ACHN (cell line): ENCODE data around the gene RAMP1.

ENCODE experiments used
- DNase-seq: peaks from one replicate; pipeline ENCODE4 v3.0.0-alpha.2; 2015
- in situ Hi-C: cut with HindIII; loops from 2 replicates; pipeline ENCODE4 v1.10.0; 2017; ENCODE audit warnings: low sequenced_read_pairs, low pct_ligation_motif_present, low pct_unique_long_range_greater_than_20kb

Gene RAMP1

DNA sequence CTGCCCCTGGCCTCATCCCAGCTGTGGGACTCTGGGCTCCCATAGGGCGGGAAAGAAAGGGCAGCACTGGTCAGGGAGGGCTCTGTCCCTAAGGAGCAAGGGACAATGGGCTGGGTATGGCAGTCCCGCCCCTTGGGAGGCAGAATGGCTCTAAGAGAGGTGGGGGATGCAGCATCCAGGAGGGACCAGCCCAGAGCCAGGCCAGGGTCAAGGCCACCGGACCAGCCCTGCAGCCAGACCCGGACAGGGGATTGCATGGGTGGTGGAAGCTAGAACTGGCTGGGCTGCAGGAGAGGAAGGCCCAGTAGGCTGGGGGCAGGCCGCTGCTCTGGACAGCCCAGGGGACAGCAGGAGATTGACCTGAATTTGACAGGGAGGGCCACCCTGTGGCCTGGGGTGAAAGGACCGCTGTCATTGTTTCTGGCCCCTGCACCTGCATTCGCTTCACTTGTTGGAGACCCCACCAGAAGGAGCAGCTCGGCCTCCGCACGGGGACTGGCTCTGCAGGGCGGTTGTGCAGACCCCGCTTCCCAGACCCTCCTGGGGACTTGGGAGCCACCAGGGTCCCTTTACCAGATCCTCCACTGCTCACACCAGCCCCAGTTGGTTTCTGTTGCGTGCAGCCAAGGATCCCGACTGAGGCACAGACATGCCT, 14.6 kb downstream of the RAMP1 start:
- in situ Hi-C loops = no loop called here
- DNase-seq = no peak

DNA sequence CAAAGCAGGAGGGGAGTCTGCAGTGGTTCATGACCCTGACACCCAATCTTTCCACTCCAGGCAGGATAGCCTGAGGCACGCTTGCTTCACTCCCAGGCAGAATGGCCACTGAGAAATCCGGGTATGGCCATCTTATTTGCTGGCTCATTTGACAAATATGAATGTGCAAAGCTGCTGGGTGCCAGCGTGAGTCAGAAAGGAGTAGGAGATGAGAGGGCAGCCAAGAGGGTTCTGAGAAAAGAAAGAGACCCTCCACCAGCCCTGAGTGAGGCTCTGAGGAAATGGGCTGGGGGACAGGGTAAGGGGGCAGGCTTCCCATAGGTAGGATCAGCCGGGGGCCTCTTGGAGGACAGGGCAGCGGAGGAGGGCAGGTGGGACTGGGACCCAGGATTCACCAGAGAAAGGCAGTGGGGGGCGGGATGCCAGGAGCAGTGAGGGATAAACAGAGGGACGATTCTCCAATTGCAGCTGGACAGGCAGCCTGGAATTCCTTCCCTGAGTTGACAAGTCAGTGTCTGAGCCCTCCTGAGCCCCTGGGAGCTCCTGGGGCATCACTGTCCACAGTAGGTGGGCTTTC, 15.2 kb downstream of the RAMP1 start:
- in situ Hi-C loops = no loop called here
- peak; percentile 67 for DNase-seq

DNA sequence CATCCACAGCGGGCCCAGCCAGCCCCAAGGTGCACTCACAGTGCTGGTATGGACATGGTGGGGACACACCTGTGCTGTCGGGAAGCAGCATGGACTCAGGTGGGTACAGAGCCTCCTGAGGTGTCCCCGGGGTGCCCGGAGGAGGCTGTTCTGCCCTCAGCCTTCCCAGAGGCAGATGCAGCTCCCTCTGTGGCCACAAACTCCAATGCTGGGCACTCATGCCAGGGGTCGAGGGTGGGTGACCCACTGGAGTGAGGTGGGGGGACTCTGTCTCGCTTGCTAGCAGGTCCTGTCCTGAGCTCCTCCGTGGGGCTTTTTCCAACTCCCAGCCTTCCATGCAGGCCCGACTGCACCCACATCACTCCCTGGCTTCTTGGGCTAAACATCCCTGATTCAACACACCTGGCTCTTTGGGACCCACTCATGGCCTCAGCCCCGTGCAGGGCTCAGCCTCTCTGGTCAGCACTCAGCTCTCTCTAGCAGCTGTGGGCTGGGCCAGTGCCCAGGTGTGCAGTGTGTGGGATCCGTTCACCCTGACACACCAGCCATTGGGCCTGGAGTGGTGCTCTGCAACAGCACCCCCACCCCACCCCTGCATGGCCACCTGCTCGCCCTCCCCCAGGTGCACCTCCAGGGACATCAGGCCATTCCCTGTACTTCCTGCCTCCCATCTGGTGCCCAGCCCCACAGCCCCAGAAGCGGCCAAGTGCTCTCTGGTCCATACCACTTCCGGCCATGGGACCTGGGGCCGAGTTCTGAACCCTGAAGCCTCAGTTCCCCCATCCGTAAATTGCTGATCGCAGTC, 16.0 kb downstream of the RAMP1 start:
- no peak for DNase-seq
- in situ Hi-C loops = no loop called here

DNA sequence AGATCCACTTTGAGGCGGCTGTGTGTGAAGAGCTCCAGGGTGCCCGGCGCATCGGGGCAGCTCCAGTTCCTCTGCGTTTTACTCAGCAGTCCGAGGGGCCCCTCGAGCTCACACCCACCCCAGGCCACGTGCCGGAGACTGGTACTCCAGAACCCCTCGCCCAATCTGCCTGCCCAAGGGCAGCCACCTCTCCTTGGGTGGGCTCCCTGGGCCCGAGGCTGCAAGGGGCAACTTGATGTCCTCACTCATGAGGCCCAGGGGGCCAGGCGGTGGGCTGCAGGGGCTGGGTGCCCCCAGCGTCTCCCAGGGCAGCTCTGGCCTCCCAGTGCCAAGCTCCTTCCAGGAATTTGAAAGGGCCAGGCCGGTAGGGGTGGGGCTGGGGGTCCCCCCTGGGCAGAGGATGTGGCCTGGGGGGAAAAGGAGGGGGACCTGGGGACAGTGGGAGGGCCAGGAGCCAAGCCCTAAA, 16.7 kb downstream of the RAMP1 start:
- no peak for DNase-seq
- in situ Hi-C loops = no loop called here

DNA sequence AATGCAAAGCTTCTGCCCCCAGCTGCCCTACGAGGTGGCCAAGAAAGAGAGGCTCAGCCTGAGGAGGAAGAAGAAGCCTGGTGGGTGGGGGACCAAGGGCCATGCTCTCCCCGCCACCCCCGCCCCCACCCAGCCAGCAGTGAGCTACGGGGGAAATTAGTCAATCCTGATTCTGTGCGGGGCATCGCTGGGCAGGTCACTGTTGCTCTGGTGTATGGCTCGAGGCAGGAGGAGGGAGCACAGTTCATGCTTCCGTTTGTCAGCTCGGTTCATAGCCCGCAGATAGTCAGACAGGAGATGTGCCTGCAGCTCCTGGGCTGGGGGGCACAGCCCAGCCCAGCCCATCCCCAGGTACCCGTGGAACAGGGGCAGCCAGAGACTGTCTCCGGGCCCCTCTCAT, 17.1 kb downstream of the RAMP1 start:
- DNase-seq = no peak
- in situ Hi-C loops = no loop called here

DNA sequence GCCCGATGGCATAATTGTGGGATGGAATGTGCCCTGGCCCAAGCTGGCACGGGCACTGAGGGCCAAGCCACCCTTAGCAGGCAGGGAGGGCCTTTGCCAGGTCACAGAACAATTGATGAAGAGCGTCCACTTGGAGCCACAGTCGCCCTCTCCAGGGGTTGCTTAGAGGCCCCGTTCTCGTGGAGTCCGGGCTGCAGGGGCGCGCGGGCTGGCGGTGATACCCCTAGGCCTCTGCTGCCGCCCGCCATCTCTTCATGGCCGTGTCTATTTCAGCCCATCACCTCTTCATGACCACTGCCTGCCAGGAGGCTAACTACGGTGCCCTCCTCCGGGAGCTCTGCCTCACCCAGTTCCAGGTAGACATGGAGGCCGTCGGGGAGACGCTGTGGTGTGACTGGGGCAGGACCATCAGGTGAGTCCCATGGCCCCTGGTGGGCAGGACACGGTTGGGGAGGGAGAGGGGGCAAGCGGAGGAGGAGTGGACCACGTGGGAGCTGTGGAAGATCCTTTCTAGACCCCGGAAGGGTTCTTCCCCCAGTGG, 17.6 kb downstream of the RAMP1 start:
- no peak for DNase-seq
- in situ Hi-C loops = no loop called here

DNA sequence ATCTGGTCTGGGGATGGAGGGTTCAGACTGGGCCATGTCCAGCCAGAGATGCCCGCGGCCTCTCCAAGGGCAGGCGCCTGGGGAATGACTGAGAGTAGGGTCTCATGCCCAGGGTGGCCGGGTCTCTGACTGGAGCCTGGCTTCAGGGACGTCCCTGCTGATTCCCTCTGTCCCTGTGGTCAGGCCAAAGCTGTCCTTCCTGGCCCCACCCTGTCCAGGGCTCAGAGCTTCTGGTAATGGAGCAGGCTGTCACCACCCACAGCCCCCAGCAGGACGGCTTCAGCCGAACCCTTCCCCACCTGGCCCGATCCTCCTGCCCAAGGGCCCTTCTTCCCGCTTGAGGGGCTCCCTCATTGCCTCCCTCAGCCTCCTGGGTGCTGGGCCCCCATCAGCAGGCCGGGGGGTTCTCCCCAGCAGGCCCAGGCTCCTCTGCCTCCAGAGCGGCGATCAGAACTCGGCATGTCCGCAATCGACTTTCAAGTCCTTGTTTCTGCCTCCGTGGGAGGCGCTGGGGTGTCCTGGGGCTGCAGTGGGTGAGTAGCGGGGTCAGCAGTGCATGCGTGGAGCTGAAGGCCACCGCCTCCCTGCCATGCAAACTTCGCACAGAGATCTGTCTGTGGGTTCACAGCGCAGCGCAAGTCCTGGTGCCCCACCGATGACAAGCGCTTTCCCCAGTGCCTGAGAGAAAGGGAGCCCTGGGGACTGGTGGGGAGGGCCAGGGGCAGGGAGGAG, 18.3 kb downstream of the RAMP1 start:
- DNase-seq = no peak
- in situ Hi-C loops = no loop called here

DNA sequence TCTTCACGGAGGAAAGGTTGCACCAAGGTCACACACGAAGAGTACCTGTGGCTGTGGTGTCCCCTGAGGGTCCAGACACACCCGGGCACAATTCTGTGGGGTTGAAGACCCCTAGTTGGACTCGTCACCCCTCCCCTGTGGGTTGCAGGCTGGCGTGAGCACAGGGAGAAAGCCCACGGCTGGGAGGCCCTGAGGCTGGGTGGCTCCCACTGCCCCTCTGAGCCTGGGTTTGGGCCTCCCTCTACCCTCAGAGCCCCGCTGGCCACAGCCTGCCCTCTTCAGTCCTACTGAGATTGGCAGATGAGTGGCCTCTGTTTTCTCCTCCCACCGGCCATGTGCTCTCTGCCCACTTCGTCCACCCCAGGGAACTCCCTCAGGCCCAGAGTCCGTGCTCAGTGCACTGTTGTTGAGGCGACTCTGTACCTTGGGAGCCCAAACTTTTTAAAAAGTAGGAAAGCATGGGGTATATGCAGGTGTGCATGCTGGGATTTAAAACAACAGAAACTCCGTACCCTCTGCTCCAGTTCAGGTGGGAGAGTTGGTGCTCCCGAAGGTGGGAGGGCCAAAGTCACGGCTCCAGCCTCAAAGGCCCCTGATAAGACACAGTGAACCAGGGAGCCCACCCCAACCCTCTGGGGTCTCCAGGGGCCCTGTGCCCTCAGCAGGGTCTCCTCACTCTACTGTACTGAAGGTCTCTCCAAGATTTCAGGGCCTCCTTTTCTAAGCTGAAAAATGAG, 19.1 kb downstream of the RAMP1 start:
- no peak for DNase-seq
- in situ Hi-C loops = no loop called here

DNA sequence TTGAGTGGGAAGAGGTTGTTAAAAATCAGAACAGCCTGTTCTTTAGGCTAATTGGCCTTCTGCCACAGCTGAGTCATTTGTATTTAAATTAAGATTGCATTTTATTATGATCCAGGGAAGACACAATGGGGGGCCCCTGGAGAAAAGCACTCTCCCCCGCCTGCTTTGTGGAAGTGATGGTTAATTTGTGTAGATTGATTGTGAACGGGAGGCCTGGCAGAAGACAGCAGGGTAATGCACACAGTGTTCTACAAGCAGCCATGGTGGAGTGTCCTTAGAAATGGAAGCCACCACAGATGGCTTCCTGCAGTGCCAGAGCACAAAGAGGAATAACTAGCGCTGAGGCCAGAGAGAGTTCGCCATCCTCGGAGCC, 19.6 kb downstream of the RAMP1 start:
- in situ Hi-C loops = no loop called here
- DNase-seq = no peak

DNA sequence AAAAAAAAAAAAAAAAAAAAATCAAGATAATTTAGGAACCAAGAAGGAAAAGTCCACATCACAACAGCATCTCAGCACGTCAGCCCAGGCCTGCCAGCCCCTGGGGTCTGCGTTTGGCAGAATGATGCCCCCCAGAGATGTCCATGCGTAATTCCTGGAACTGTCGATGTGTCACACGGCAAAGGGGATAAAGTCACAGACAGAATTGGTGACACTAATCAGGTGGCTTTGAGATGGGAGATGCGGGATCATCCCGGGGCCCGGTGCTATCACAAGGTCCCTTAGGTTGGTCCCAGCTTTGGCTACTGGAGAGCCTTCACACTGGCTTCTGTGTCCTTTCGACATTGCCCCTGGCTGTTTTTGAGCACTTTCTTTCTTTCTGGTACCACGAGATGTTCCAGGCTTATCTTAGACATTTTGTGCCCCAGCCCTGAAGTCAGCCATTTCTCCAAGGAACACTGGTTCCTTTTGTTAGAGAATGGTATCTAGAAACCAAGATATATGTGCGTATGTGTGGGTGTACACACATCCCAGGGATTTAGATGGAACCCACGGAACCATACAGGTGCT, 20.7 kb downstream of the RAMP1 start:
- in situ Hi-C loops = no loop called here
- DNase-seq = no peak

DNA sequence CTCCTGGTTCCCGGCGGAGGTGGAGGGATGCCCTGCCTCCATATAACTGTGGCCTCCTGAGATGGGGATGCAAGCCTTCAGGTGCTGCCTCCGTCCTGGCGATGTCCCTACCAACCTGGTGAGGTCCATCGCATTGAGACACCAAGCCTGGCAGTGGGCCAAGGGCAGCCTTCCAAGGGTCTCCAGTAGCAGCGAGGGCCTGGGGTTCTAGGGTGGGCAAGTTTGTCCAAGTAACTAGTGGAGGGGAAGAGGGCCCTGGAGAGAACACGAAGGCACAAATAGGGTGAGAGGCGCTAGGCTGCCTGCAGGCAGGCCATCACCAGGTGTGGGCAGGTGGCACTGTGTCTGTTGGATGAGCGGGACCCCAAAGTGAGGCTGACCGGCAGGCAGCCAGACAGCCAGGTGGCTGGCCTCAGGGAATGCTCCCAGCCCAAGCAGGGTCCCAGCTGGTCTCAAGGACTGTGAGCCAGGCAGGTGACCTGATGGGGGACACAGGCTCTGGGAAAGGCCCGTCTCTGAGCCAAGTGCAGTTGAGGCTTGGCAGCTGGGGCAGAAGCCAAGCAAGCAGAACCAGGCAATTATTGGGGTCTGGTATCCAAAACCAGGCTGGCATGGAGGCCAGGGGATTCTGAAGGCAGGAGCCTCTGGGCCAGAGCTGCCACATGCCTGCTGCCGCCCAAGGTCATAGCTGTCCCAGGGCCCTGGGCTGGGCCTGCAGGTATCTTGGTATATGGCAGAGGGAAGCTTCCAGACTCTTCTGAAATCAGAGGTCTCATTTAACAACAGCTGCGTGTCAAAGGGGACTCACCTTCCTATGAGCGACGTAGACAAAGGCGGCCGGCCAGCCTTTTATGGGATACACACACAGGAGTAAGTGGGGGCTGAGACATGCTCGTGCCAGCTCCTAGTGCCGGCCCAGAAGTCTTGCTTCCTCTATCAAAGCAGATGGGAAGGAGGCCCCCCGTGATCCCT, 23.4 kb downstream of the RAMP1 start:
- in situ Hi-C loops = no loop called here
- DNase-seq = no peak

DNA sequence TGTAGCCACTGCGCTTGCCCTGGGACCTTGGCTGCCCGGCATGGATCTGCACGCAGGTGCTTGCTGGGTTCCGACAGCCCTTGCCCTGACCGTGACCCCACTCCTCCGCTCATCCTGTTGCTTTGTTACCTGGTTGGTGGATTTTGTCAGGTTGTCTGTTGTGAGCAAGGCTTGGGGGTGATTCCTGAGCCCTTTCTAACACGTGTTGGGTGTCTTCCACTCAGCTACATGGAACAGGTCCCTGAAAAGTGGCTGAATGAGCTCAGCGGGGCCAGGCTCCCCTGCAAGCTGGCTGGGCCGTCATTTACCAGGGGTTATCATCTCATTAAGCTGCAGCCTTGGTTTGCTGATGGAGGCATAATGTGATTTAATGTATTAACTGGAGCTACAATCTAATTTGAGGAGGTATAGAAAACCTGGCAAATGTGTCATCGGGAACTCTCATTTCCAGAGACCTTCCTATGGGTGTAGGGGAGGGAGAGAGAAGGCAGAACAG, 24.6 kb downstream of the RAMP1 start:
- in situ Hi-C loops = no loop called here
- DNase-seq = no peak

DNA sequence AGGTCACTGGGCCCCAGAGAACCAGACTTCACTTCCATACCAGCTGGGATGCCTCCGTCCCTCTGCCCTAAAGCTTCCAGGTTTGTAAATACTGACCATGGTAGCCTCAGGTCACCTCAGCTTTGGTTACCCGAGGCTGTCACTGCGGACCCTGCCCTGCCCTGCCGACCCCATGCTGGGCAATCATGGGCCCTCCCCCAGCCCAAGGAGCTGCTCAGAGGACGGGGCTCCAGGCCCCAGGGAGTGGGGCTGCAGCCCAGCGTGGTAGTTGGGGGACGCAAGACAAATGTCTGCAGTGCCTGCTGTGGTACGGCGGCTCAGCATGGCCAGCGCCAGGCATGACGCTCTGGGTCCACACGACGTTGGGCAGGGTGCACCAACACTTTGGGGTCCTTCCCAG, 25.3 kb downstream of the RAMP1 start:
- DNase-seq = no peak
- in situ Hi-C loops = no loop called here

DNA sequence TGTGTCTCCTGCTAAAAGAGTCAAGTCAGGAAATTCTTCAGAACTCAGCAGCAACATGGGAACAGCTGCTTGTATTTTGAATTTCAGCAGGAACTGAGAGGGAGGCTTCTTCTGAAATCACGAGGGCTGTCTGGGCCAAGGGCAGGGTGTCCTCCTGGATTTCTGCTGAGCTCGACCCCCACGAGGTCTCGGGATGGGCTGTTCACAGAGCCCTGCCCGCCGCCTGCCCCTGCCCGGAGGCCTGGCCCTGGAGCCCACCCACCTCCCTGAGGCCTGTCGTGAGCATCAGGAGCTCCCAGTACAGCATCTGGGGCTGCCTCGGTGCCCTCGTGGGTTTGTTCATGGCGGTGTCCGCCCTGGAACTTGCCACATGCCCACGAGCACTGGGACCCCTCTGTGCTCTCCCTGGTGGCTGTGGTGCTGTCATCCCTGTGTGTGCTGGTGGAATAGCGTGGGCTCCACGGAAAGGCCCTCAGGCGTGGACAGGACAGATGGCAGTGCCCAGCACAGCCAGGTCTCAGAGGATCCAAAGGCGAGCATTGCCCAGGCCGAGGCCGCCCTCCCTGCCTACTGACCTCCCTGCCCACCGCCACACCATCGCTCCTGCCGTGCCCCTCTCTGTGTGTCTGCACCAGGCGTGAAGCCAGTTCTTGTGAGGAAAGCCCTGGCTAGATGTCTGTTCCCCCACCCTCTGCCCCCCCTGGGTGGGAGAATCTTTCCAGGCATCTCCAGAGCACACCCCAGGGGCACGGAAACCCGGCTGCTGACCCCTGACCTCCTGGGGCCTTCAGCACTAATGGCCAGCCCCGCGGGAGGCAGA, 25.9 kb downstream of the RAMP1 start:
- DNase-seq = no peak
- in situ Hi-C loops = no loop called here

DNA sequence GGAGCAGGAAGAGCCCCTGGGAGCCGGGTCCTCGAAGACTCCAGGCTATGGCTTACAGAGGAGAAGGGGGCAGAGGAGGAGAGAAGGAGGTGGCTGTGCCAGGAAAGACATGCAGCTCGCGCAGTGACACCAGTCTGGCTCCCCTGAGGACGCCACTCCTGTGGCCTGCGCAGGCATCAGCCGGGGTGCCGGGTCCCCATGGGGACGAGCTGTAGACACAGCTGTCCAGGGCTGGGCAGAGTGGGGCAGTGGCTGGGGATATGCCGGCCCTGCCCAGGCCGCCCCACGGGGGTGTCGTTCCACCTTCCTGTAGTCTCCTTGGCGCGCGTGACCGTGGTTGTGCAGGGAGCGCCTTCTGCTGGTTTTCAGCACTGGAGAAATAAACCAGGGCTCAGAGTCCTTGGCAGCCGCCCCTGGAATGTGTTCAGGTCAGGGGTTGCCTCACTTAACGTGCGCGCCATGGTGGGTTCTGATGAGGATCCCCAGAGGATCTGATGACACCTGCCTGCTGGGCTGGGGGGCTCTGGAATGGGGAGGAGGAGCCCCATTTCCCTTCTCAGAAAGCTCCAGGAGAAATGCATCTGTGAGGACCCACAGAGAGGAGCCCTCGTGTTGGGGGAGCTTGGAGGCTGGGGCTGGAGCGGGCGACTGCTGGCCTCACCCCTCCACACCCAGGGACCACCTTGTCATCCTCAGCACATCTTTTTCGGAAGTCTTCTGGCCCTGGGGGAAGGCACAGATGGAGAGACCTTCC, 26.7 kb downstream of the RAMP1 start:
- in situ Hi-C loops = no loop called here
- DNase-seq = no peak
